Measurements from ENCODE around the gene CIDEB.
"Not testable (repeated sequence)": the region's sequence is repeated elsewhere in the genome, so short reads cannot be mapped to it uniquely, and the experiment has no call there.

CIDEB gene

GRCh38 chr14:24307575-24308341 lies at the start of gene CIDEB:
Gene CIDEB (minus strand): TSS chr14:24307977. CDS start chr14:24307858, 119 bp downstream.
- Mint-ChIP-seq H3K27ac (peak within 1 kb of the TSS; percentile 34), H3K9me3 (no peaks in the 10 kb centered on the region), H3K4me3 (peak within 1 kb of the TSS; percentile 13), H3K27me3 (ENCODE audit: low read depth) (no peaks in the 10 kb centered on the region), H3K4me1 (ENCODE audit: low read depth) (peaks cover 36% of the 10 kb centered on the region), H3K36me3 (ENCODE audit: low read depth) (peaks cover 54% of the 10 kb centered on the region)

- Mint-ChIP-seq H3K36me3 (ENCODE audit: low read depth) (no peaks in the 10 kb centered on the region), H3K27me3 (ENCODE audit: low read depth) (peaks cover 38% of the 10 kb centered on the region), H3K4me3 (no peak overlapping the region), H3K9me3 (peaks cover 3% of the 10 kb centered on the region), H3K4me1 (ENCODE audit: low read depth) (no peaks in the 10 kb centered on the region), H3K27ac (no peak overlapping the region)
Measured at GRCh38 chr14:24356208-24356607, 48.4 kb upstream of the CIDEB start.

GRCh38 chr14:24355009-24355408 lies 47.2 kb upstream of the CIDEB start:
- no peak overlapping the region for H3K27ac Mint-ChIP-seq
- H3K27me3 Mint-ChIP-seq (ENCODE audit: low read depth), result peaks cover 43% of the 10 kb centered on the region
- H3K36me3 Mint-ChIP-seq (ENCODE audit: low read depth), result no peaks in the 10 kb centered on the region
- no peaks in the 10 kb centered on the region for H3K4me1 Mint-ChIP-seq (ENCODE audit: low read depth)
- no peak overlapping the region for H3K4me3 Mint-ChIP-seq
- H3K9me3 Mint-ChIP-seq, result no peaks in the 10 kb centered on the region

GRCh38 chr14:24354482-24354825 lies 46.7 kb upstream of the CIDEB start:
- H3K27me3 Mint-ChIP-seq (ENCODE audit: low read depth), result peaks cover 44% of the 10 kb centered on the region
- H3K4me3 Mint-ChIP-seq; H3K36me3 Mint-ChIP-seq (ENCODE audit: low read depth); H3K27ac Mint-ChIP-seq; H3K4me1 Mint-ChIP-seq (ENCODE audit: low read depth); H3K9me3 Mint-ChIP-seq: not testable (repeated sequence)

GRCh38 chr14:24353559-24354481 lies 46.0 kb upstream of the CIDEB start:
- H3K4me3 Mint-ChIP-seq, result no peak overlapping the region
- no peaks in the 10 kb centered on the region for H3K4me1 Mint-ChIP-seq (ENCODE audit: low read depth)
- H3K9me3 Mint-ChIP-seq, result no peaks in the 10 kb centered on the region
- H3K36me3 Mint-ChIP-seq (ENCODE audit: low read depth), result no peaks in the 10 kb centered on the region
- H3K27me3 Mint-ChIP-seq (ENCODE audit: low read depth), result peaks cover 49% of the 10 kb centered on the region
- no peak overlapping the region for H3K27ac Mint-ChIP-seq

- Mint-ChIP-seq H3K27me3 (ENCODE audit: low read depth) (peaks cover 57% of the 10 kb centered on the region), H3K36me3 (ENCODE audit: low read depth) (no peaks in the 10 kb centered on the region), H3K9me3 (no peaks in the 10 kb centered on the region), H3K27ac (no peak overlapping the region), H3K4me1 (ENCODE audit: low read depth) (no peaks in the 10 kb centered on the region), H3K4me3 (no peak overlapping the region)
Measured at GRCh38 chr14:24351517-24351916, 43.7 kb upstream of the CIDEB start.

GRCh38 chr14:24349742-24350141 lies 42.0 kb upstream of the CIDEB start:
- H3K4me3 Mint-ChIP-seq, result no peak overlapping the region
- no peak overlapping the region for H3K27ac Mint-ChIP-seq

GRCh38 chr14:24348186-24348585 lies 40.4 kb upstream of the CIDEB start:
- H3K36me3 Mint-ChIP-seq (ENCODE audit: low read depth), result no peaks in the 10 kb centered on the region
- H3K4me1 Mint-ChIP-seq (ENCODE audit: low read depth), result no peaks in the 10 kb centered on the region
- no peak overlapping the region for H3K4me3 Mint-ChIP-seq
- peaks cover 66% of the 10 kb centered on the region for H3K27me3 Mint-ChIP-seq (ENCODE audit: low read depth)
- no peaks in the 10 kb centered on the region for H3K9me3 Mint-ChIP-seq
- no peak overlapping the region for H3K27ac Mint-ChIP-seq

More at GRCh38 chr14:24349742-24350141, 42.0 kb upstream of the CIDEB start:
- Mint-ChIP-seq H3K36me3 (ENCODE audit: low read depth) (no peaks in the 10 kb centered on the region), H3K27me3 (ENCODE audit: low read depth) (peaks cover 67% of the 10 kb centered on the region), H3K9me3 (no peaks in the 10 kb centered on the region), H3K4me1 (ENCODE audit: low read depth) (no peaks in the 10 kb centered on the region)

- Mint-ChIP-seq H3K27ac (no peak overlapping the region), H3K4me3 (no peak overlapping the region), H3K9me3 (no peaks in the 10 kb centered on the region), H3K4me1 (ENCODE audit: low read depth) (no peaks in the 10 kb centered on the region), H3K27me3 (ENCODE audit: low read depth) (peaks cover 63% of the 10 kb centered on the region), H3K36me3 (ENCODE audit: low read depth) (no peaks in the 10 kb centered on the region)
Measured at GRCh38 chr14:24347134-24347533, 39.4 kb upstream of the CIDEB start.

GRCh38 chr14:24343795-24344660 lies 36.3 kb upstream of the CIDEB start:
- no peak overlapping the region for H3K27ac Mint-ChIP-seq

GRCh38 chr14:24342889-24343288 lies 35.1 kb upstream of the CIDEB start:
- Mint-ChIP-seq H3K9me3 (no peaks in the 10 kb centered on the region), H3K36me3 (ENCODE audit: low read depth) (peaks cover 7% of the 10 kb centered on the region), H3K27me3 (ENCODE audit: low read depth) (peaks cover 31% of the 10 kb centered on the region), H3K27ac (no peak overlapping the region), H3K4me1 (ENCODE audit: low read depth) (peaks cover 12% of the 10 kb centered on the region), H3K4me3 (no peak overlapping the region)

More at GRCh38 chr14:24343795-24344660, 36.3 kb upstream of the CIDEB start:
- Mint-ChIP-seq H3K4me3 (no peak overlapping the region), H3K9me3 (no peaks in the 10 kb centered on the region), H3K36me3 (ENCODE audit: low read depth) (no peaks in the 10 kb centered on the region), H3K4me1 (ENCODE audit: low read depth) (peaks cover 4% of the 10 kb centered on the region), H3K27me3 (ENCODE audit: low read depth) (peaks cover 37% of the 10 kb centered on the region)

- Mint-ChIP-seq H3K4me3 (no peak overlapping the region), H3K9me3 (no peaks in the 10 kb centered on the region), H3K27me3 (ENCODE audit: low read depth) (peaks cover 26% of the 10 kb centered on the region), H3K4me1 (ENCODE audit: low read depth) (peaks cover 16% of the 10 kb centered on the region), H3K27ac (no peak overlapping the region), H3K36me3 (ENCODE audit: low read depth) (peaks cover 24% of the 10 kb centered on the region)
Measured at GRCh38 chr14:24340606-24341005, 32.8 kb upstream of the CIDEB start.

- peaks cover 17% of the 10 kb centered on the region for H3K4me1 Mint-ChIP-seq (ENCODE audit: low read depth)
- no peaks in the 10 kb centered on the region for H3K9me3 Mint-ChIP-seq
- peaks cover 25% of the 10 kb centered on the region for H3K27me3 Mint-ChIP-seq (ENCODE audit: low read depth)
- peak within 1 kb of the TSS; percentile 88 for H3K27ac Mint-ChIP-seq
- H3K4me3 Mint-ChIP-seq, result peak within 1 kb of the TSS; percentile 92
- H3K36me3 Mint-ChIP-seq (ENCODE audit: low read depth), result peaks cover 29% of the 10 kb centered on the region
Measured at GRCh38 chr14:24339284-24340151, 31.7 kb upstream of the CIDEB start, which contains the start of gene RIPK3. Gene RIPK3 (minus strand): TSS chr14:24339991. CDS start chr14:24339826, 165 bp downstream.

Data from T-helper 1 cell treated with Interleukin-12 subunit alpha and Interleukin-12 subunit beta and Interleukin-4 antibody, amounts not matched to agents 30 μg/mL and 1 μg/mL, for 36 hours (primary cell).